NOMO-1 treated with dmso at 0.1 percent for 144 hours (cell line): ENCODE measurements around the gene PALM2AKAP2.
"Not testable (repeated sequence)": the region's sequence is repeated elsewhere in the genome, so short reads cannot be mapped to it uniquely, and the experiment has no call there.

Source experiments
- DNase-seq: peaks from one replicate; lab custom pipeline; 2025; ENCODE audit not compliant: unreplicated experiment; lab: John Stamatoyannopoulos, UW

Gene PALM2AKAP2

GRCh38 chr9:109802491-109802890, 22.5 kb downstream of the PALM2AKAP2 start:
- DNase-seq, result no peak

DNA sequence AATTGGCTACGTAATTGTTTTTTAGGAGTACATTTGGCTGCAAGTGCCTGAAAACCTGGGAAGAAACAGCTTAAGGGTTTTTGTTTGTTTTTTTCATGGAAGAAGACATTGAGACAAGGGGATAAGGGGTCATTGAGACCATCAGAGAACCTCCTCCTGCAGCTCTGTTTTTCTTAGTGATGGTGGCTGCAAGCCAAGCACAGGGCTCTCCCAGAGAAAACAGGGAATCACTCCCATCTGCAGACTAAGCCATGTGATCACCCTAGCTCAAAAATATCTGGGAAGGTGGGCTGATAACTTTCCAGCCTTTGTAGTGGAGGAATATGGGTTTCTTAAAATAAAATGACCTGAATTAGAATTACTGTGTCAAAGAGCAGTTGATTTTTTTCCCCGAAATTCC, 25.1 kb downstream of the PALM2AKAP2 start:
- no peak for DNase-seq

GRCh38 chr9:109806506-109807115, 26.6 kb downstream of the PALM2AKAP2 start:
- DNase-seq, result no peak

DNA sequence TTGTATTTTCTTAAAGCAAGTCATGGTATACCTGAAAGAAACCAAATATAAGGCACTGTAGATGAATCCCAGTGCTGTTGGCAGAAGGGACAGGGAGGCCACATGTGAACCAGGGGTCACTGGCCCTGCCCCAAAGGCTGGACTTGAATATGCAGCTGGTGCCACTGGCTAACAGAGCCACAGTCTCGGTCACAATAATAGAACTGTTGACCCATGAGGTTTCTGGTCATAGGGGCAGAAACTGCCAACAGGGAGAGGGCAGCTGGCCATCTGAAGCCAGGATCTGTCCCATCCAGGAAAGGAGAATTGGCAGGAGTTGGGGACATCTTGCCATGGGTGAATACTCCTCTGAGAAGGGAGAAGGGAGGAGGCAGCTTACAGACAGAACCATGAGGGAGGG, 31.9 kb downstream of the PALM2AKAP2 start:
- DNase-seq, result no peak

DNA sequence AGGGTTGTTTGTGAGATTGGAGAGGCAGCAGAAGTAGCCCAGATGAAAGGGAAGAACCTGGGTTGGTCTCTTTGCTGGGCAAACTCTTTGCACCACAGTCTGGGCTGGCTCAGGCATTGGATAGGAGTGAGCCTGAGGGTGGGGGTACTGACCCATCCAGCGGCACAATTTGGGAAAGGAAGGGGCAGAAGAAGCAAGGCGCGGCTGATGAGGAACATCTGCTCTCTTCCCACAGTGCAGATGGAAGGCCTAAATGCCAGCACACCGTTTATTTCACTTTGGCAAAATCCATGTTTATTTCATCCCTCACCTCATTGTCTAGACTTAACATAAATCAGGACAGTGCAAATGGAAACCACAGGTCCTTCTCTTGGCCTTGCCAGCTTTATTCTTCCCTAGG, 32.3 kb downstream of the PALM2AKAP2 start:
- no peak for DNase-seq

GRCh38 chr9:109812818-109813281, 32.9 kb downstream of the PALM2AKAP2 start:
- DNase-seq, result no peak

GRCh38 chr9:109813303-109813702, 33.3 kb downstream of the PALM2AKAP2 start:
- no peak for DNase-seq

- DNase-seq, result no peak
Measured at GRCh38 chr9:109813829-109814228, 33.8 kb downstream of the PALM2AKAP2 start.

GRCh38 chr9:109815366-109815947, 35.5 kb downstream of the PALM2AKAP2 start:
- DNase-seq, result no peak

DNA sequence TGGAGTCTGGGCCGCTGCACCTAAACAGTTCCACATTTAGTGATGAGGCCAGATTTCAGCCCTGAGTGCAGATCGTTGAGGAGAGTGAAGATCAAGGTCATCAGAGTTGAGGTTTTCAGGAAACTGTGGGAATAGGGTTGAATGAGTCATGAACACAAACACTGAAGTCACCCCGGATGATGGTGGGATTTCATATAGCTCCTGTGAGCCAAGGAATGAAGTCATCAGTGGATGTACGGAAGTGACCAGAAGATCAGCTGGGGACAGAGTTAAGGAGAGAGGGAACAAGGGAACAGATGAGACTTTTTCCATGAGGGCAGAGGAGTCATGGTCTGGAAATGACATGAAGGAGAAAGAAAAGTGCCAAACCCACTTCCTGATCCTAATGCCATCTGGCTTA, 36.5 kb downstream of the PALM2AKAP2 start:
- DNase-seq, result no peak

GRCh38 chr9:109817146-109817845, 37.3 kb downstream of the PALM2AKAP2 start:
- no peak for DNase-seq

DNA sequence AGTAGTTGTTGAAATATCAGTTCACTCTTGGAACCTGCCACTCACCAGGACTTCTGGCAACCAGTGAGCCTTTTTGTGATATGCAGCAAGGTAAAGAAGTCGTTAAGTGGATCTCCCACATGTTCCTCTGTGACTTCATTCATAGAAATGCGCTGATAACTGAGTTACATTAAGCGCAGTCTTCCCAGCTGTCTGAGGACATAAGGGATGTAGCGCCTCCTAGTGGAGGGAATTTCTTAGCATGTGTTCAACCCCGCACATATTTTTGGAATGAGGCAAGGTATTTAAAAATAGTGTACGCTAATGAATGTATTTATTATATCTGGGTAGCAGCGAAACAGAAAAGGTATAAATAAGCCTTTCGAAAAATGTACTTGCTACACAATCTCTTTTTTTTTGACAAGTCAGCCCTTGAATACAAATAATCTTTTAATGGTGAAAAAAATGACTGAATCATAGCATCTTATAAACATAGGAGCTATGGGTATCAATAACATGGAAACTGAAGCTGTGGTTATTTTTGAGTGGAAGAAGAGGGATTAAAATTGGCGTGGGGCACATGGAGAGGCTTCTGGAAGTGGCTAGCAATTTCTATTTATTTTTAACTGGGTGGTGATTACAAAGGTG, 38.0 kb downstream of the PALM2AKAP2 start:
- DNase-seq, result peak; percentile 17

DNA sequence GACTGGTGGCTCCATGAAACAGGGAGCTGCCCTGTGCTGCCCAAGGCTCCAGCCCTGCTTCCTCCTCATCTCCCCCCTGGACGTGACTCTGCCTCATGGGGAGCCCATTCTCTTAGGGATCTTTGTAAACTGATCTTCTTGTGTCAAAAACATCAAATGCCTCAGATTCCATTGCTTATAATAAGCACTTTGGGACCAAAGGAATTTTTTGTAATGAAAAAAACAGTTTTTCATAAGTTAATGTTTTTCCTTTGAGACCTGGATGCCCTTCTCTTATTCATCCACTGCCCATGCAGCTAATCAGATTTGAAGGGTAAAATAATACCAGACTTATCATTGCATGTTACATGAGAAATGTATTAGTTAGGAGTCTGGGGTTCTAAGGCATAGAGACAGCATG, 41.7 kb downstream of the PALM2AKAP2 start:
- no peak for DNase-seq

DNA sequence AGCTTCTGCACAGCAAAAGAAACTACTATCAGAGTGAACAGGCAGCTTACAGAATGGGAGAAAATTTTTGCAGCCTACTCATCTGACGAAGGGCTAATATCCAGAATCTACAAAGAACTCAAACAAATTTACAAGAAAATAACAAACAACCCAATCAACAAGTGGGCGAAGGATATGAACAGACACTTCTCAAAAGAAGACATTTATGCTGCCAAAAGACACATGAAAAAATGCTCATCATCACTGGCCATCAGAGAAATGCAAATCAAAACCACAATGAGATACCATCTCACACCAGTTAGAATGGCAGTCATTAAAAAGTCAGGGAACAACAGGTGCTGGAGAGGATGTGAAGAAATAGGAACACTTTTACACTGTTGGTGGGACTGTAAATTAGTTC, 45.4 kb downstream of the PALM2AKAP2 start:
- DNase-seq, result not testable (repeated sequence)

DNA sequence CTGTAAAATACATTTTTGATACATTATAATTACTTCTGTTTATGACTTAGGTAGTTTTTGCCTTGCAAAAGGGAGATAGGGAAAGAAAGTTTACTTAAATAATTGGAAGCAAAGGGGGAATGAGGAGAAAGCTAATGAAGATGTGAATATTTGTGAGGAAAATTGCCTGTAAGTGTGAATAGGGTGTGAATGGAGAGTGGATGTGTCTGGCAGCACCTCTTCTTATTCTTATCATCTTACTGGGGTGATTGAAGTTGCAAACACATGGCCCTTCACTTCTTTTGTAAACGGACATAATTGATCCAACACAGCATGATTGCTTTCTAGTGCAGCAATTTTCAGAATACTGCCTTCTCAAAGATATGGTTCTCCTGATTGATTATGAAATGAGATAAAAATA, 46.6 kb downstream of the PALM2AKAP2 start:
- no peak for DNase-seq

GRCh38 chr9:109828254-109828653, 48.3 kb downstream of the PALM2AKAP2 start:
- DNase-seq, result no peak
